ENCODE results near the gene PLEKHO2. TPM values are rescaled to one million over a fixed set of nuclear protein-coding genes. Genes with fewer than 3 reads are reported as not detected.

The PLEKHO2 gene
- total RNA-seq, 4 donors from 2014 or later, result 5.6 to 18.3 (median 7.2) TPM

DNA sequence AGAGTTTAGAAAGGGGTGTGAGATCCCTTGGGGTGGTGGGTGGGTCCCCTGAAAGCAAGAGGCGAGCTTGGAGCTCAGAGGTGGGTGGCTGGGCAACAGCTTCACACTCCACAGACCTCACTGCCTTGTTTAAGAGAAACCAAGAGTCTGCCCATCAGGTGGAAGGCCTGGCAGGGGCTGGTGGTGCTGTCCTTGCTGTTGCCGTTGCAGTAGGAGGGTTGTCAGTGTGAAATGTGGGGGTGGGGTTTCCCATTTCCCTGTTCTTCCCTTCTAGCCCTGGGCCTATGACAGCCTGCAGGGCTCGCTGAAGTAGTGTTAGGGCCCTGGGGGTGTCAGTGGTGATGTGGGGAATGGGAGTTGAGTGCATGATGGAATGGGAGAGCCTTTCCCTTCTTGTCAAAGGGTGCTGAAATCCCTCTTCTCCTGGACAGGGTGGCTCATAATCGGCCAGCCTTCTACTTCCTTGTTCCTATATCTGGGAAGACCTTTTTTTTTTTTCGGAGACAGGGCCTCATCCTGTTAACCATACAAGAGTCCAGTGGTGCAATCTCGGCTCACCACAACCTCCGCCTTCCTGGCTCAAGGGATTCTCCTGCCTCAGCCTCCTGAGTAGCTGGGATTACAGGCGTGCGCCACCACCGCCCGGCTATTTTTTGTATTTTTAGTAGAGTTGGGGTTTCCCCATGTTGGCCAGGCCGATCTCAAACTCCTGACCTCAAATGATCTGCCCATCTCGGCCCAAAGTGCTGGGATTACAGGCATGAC is 4.3 kb downstream of the PLEKHO2 start:
- WGBS, 2 donors, result 72 to 73% methylated on average over 11 to 13 of the region's 13 CpGs
- Histone ChIP-seq H3K27me3 (no peaks in the 10 kb centered on the region), H3K9me3 (no peaks in the 10 kb centered on the region), H3K4me3 (peak overlapping the region in 3 of 4 donors; percentile 83 to 96 (median 84)), H3K4me1 (peaks cover 47 to 90% (median 59%) of the 10 kb centered on the region in 3 donors), H3K36me3 (peaks cover 0 to 34% (median 4%) of the 10 kb centered on the region in 3 donors), H3K27ac (peak overlapping the region; percentile 14 to 98 (median 94))
- TF ChIP-seq POLR2A (IDR thresholded peaks at IDR 0.05), result no peak
- DNase-seq, result no peak
- intact Hi-C loops (cut with DNase I), result loop anchor here (10.0 kb wide), 1 partner anchor 49 kb away; no protein-coding TSS in a partner anchor

DNA sequence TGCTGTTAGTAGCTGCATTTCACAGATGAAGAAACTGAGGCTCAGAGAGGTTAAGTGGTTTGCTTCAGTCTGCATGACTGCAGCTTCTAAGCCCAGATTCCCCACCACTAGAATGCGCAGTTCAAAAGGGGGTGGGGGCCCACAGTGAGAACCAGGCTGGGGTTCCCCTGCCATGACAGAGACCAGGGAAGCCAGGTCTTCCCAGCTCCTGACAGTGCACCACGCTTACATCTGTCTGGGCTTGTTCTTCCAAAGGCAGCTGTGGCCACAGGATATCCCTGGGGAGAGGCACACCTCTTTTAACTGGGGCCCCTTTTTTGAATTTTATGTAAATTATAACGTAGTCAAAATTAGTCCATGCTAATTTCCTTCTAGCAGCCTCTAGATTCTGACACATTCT is 5.3 kb downstream of the PLEKHO2 start:
- peaks cover 53 to 97% (median 68%) of the 10 kb centered on the region in 3 donors for H3K4me1 ChIP-seq
- H3K36me3 ChIP-seq, result peaks cover 0 to 37% (median 4%) of the 10 kb centered on the region in 3 donors
- intact Hi-C loops (cut with DNase I), result loop anchor here (10.0 kb wide), 1 partner anchor 48 kb away; no protein-coding TSS in a partner anchor
- 16 to 43% methylated on average over 3 of the region's 3 CpGs for WGBS, 2 donors
- peak overlapping the region in 3 of 4 donors; percentile 78 to 96 (median 93) for H3K27ac ChIP-seq
- no peaks in the 10 kb centered on the region for H3K9me3 ChIP-seq
- no peak for DNase-seq
- H3K27me3 ChIP-seq, result no peaks in the 10 kb centered on the region
- TF ChIP-seq, protein P1, sequence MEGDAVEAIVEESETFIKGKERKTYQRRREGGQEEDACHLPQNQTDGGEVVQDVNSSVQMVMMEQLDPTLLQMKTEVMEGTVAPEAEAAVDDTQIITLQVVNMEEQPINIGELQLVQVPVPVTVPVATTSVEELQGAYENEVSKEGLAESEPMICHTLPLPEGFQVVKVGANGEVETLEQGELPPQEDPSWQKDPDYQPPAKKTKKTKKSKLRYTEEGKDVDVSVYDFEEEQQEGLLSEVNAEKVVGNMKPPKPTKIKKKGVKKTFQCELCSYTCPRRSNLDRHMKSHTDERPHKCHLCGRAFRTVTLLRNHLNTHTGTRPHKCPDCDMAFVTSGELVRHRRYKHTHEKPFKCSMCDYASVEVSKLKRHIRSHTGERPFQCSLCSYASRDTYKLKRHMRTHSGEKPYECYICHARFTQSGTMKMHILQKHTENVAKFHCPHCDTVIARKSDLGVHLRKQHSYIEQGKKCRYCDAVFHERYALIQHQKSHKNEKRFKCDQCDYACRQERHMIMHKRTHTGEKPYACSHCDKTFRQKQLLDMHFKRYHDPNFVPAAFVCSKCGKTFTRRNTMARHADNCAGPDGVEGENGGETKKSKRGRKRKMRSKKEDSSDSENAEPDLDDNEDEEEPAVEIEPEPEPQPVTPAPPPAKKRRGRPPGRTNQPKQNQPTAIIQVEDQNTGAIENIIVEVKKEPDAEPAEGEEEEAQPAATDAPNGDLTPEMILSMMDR (IDR thresholded peaks at IDR 0.05), result no peak
- no peak for TF ChIP-seq POLR2A (IDR thresholded peaks at IDR 0.05)
- H3K4me3 ChIP-seq, result no peak overlapping the region

DNA sequence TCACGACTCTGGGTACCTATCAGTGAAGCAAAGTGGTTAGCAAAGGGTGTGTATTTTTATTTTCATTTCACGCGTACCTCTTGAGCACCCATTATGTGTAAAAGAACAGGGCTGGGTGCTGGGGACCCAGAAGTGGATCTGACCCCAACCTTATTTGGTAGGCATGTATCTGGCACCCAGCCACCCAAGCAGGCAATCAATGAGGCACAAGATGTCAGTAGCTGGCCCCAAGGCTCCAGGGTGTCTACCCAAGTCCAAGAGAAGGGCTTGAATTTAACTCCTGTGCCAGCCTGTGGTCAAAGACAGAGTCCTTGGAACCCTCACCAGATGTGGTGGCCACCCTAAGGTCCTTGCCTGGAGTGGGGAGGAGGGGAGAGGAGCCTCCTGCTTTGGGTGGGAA is 5.7 kb downstream of the PLEKHO2 start:
- peaks cover 57 to 100% (median 73%) of the 10 kb centered on the region in 3 donors for H3K4me1 ChIP-seq
- H3K27ac ChIP-seq, result peak overlapping the region; percentile 49 to 96 (median 86)
- intact Hi-C loops (cut with DNase I), result loop anchor here (10.0 kb wide), 1 partner anchor 47 kb away; no protein-coding TSS in a partner anchor
- H3K36me3 ChIP-seq, result peaks cover 0 to 37% (median 4%) of the 10 kb centered on the region in 3 donors
- no peak for DNase-seq
- H3K9me3 ChIP-seq, result no peaks in the 10 kb centered on the region
- TF ChIP-seq POLR2A (IDR thresholded peaks at IDR 0.05), result no peak
- TF ChIP-seq, protein P1 (IDR thresholded peaks at IDR 0.05), result no peak
- 18 to 38% methylated on average over 3 of the region's 3 CpGs for WGBS, 2 donors
- H3K4me3 ChIP-seq, result peak overlapping the region in 1 of 4 donors; percentile 18
- H3K27me3 ChIP-seq, result no peaks in the 10 kb centered on the region

DNA sequence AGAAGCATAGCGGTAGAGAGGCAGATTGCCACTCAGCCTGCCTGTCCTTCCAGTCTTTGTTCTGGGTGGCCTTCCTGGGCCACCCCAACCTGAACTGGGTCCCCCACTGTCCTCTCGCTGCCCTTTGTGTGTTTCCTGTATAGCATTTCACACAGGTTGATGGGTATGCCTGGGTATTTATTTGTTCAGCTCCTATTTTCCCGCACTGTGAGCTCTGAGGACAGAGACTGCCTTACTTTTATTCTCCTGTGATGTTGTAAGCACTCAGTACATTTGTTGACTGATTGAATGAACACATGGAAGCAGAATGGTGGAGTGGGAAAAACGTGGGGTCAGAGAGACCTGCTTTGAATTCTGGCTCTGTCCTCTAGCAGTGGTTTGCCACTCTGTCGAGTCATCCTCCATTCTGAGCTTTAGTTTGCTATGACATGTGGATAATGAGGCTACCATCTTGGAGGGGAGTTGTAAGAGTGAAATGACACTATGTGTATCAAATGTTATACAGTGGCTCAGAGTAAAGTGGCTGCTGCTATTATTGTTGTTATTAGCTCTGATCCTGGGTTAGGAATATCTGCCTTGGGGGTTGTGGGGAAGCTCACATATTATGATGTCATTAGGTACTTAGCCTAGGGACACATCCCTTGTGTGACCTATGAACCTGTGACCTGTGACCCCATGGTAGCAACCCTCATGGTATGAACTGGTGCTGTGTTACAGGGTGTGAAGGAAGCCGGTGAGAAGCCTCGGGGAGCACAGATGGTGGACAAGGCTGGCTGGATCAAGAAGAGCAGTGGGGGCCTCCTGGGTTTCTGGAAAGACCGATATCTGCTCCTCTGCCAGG is 6.4 kb downstream of the PLEKHO2 start:
- H3K9me3 ChIP-seq, result no peaks in the 10 kb centered on the region
- no peak for TF ChIP-seq POLR2A (IDR thresholded peaks at IDR 0.05)
- TF ChIP-seq, protein P1 (IDR thresholded peaks at IDR 0.05), result no peak
- DNase-seq, result no peak
- peak overlapping the region; percentile 49 to 96 (median 86) for H3K27ac ChIP-seq
- H3K4me1 ChIP-seq, result peaks cover 61 to 100% (median 77%) of the 10 kb centered on the region in 3 donors
- WGBS, 2 donors, result 82 to 83% methylated on average over 7 to 8 of the region's 8 CpGs
- intact Hi-C loops (cut with DNase I), result loop anchor here (10.0 kb wide), 1 partner anchor 47 kb away; no protein-coding TSS in a partner anchor
- peaks cover 0 to 37% (median 4%) of the 10 kb centered on the region in 3 donors for H3K36me3 ChIP-seq
- no peaks in the 10 kb centered on the region for H3K27me3 ChIP-seq
- peak overlapping the region in 1 of 4 donors; percentile 18 for H3K4me3 ChIP-seq

DNA sequence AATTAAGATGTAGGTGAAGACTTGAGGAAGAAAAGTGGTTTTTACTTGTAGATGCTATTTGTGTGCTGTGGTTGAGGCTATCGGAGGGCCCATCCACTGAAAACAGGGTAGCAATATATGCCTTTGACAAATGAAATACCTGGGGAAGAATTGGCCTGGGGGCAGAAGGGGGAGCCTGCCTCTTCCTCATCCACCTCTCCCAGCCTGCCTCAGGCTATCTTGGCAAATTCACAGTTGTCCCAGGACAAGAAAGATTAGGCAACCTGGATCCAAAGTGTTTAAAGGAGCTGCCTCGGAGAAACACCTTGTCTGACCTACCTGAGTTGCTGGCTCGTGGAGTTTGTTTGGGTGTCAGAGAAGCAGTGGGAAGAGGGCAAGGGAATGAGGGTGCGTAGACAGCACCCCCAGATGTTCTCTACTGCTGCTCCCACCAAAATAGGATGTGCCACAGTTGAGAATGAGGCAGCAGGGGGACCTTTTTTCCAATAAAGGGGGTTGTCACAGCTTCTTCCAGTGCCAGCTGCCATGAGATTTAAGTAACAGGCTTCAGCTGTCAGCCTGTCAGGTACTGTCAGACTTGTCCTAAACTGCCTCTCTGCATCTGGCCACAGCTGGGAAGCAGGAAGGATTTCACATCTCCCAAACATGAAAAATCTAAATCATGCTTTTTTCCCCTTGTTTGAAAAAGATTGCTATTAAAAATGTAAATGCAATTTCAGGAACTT is 9.2 kb downstream of the PLEKHO2 start:
- DNase-seq, result no peak
- intact Hi-C loops (cut with DNase I), result no loop called here
- Histone ChIP-seq H3K36me3 (peaks cover 4 to 63% (median 18%) of the 10 kb centered on the region in 3 donors), H3K9me3 (no peaks in the 10 kb centered on the region), H3K4me3 (peak overlapping the region in 1 of 4 donors; percentile 19), H3K27me3 (no peaks in the 10 kb centered on the region), H3K27ac (peak overlapping the region; percentile 57 to 90 (median 76)), H3K4me1 (peaks cover 63 to 100% (median 86%) of the 10 kb centered on the region in 3 donors)
- 40 to 47% methylated on average over 3 to 4 of the region's 4 CpGs for WGBS, 2 donors
- TF ChIP-seq, protein P1 (IDR thresholded peaks at IDR 0.05), result no peak
- TF ChIP-seq POLR2A (IDR thresholded peaks at IDR 0.05), result no peak

All from esophagus squamous epithelium (tissue), 5 donors.